HTERT RPE-1 (cell line): Measurements from ENCODE around the gene TMEM236.

ENCODE experiments used
- in situ Hi-C: fragments of 300-500 bp; cut with MboI; formaldehyde crosslinking; loops from 4 replicates; pipeline ENCODE4 v1.14.3; 2020; ENCODE audit warnings: low sequenced_read_pairs

TMEM236 gene

GRCh38 chr10:17819836-17820235 lies 67.8 kb downstream of the TMEM236 start:
- in situ Hi-C loops, result no loop called here

DNA sequence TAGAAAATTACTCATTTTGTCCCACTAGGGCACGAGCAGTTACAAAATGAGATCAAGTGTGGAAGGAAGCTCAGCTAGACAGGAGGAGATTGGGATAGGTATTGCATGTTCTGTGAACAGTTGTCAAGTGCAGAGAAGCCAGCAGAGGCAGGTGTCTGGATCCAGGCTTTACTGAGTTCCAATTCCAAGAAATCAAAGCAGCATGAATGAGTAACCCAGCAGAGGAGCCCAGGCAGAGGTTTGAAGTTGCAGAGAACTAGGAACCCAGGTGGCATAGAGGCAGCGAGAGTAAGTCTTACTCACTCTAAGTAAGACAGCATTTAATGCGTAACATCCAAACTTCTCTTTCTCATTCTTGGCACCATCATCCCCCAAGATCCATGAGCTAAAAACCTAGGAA lies 68.9 kb downstream of the TMEM236 start:
- in situ Hi-C loops, result no loop called here

DNA sequence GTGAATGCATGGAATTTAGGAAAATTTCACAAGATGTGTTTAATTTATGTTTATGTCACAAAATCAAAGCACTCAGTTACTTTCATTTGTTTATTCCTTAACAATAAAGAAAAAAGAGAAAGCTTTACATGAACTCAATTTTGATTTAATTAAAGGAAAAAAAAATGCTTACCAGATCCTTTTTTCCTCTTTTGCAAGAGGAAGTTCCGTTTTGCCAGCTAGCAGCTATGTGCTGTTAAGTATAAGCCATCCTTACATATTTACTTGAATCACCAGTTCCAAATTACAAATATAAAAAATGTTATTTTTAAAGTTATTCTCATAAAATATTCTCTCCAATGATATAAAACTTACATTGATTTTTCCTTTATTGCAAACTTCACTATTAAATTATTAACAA lies 69.9 kb downstream of the TMEM236 start:
- in situ Hi-C loops, result no loop called here

GRCh38 chr10:17831341-17831740 lies 79.3 kb downstream of the TMEM236 start:
- in situ Hi-C loops, result no loop called here

DNA sequence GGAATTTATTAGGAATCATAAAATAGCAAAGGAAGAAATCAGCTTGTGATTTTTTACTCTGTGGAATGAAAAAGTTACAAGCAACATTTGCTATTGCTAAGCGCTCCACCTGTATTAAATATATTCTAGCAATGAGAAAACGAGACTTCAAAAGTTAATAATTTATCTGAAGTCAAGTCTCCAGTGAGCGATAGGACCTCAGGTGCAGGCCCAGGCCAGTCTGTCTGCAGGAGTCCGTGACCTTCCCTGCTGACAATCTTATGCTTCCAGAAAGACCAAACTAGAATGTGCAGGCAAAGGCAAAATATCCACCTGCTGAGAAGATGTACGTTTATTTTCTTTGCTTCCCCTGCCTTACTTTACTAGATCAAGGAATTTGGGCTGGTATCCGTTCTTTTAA lies 79.9 kb downstream of the TMEM236 start:
- in situ Hi-C loops, result no loop called here

DNA sequence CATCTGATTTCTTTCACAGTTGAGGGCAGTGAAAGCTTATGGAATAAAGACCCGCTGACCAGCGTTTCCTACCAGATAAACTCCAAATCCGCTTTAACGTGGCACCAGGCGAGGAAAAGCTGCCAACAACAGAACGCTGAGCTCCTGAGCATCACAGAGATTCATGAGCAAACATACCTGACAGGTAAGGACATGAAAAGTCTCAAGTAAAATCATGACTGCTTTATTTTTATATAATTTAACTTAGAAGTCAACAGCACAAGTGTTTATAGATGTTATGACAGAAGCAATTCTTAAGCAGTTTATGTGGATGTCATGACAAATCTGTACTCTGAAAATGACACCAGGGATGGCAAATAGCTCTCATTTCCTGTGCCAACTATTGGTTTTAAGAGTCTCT lies 81.7 kb downstream of the TMEM236 start:
- in situ Hi-C loops, result no loop called here

DNA sequence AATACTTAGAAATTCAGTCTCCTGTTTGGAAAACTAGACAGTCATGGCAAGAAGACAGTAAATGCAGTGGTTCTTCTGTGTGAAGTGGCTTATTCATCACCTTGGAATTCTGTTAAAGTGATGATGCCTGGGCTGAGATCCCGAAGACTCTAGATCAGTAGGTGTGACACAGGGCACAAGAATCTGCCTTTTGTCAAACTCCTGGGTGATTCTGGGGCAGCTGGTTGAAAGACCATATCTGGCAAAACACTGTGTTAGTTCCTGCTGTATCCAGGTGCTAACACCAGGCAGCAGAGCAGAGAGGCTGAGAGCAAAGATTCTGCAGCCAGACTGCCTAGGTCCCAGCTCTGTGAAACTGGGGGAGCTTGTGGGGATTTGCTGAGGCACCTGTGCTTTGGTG lies 83.7 kb downstream of the TMEM236 start:
- in situ Hi-C loops, result no loop called here

DNA sequence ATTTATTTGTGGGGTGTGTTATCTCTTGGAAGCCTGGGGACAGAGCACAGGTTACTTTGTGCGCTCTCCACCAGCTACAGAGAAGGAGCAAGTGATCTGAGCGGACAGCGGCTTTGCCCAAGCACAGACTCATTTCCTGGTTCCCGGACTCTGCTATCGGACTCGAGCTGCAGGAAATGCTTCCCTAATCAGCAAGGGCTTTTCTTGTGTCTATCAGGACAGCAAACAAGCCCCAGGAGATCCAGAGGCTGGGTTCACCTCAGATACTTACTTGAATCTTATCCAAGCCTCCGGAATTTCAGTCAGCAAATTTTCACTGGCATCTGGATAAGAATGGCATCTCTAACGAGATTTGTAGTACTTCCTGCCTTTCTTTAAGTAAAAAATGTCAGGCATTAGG lies 84.9 kb downstream of the TMEM236 start:
- in situ Hi-C loops, result no loop called here

DNA sequence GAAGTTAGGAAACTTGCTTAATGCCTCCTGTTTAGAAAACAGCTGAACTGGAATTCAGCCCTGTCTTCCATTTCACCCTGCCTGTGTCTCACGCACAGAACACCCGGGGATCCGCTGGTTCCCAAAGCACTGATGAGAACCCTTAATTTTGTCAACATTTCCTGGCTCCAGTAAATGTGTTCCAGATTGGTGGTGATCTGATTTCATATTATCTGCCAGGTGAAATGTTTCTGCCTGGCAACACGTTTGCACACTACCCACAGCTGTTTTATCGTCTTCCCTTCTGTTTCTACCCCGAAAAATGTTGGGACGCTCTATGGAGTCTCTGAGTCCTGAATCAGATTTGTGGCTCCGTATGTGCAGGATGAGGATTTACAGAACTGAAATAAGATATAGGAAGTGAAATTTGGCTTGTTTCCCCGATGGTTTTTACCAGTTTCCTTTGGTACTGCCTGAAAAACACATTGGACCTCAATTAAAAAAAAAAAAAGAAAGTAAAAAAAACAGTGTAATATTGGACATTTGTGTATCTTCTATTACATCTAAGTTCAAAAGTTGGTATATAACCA lies 86.2 kb downstream of the TMEM236 start:
- in situ Hi-C loops, result no loop called here

DNA sequence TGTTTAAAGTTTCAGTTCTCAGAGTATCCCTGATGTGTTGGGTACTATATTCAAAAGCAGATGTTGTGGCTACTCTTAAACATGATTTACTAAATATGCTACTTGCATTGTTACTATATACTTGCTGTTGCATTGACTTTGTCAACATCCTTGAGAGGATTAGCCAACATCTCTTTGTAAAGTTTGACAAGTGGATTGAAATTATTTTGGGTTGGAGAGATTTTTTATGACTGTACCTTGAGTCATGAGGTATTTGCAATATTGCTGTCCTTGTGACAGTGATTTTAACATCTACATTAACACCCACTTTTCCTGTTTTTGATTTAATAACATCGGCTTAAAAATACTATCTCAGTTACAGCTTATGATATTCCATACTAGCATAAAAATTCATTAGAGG lies 89.0 kb downstream of the TMEM236 start:
- in situ Hi-C loops, result no loop called here

DNA sequence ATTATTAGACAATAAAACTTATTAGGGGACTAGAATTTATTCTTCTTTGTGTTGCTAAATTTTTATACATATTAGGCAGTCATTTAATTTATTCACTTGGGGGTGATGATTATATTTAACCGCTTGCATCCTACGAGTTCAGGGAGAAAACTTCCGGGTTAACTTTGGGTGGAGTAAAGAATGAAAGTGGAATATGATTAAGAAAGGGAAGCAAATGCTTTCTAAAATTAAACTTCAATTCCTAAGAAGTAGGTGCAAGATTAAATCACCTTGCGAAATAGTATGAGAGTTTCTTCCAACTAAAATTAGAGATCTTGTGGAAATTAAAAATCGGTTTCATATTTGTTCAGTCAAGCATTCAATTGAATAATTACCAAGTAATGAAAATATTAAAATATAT lies 90.6 kb downstream of the TMEM236 start:
- in situ Hi-C loops, result no loop called here

GRCh38 chr10:17847585-17848296 lies 95.7 kb downstream of the TMEM236 start:
- in situ Hi-C loops, result no loop called here

DNA sequence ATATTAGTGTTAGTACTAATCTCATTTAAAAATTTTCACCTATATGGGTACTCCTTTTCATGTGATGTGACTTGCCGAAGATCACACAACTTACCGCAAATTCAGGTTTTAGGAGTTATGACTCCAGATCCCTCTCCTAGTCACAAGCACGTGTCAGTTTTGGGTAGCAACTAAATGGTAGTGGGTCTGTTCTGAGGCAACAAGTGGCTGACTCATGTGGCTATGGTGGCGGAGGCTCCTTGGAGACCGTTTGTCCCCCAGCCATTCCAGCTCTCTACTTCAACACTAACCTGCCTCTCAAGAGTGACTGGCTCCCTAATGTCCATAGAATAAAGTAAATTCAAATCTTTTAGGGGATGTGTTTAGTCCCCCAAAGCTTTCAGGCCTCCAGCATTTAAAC lies 96.6 kb downstream of the TMEM236 start:
- in situ Hi-C loops, result no loop called here
